GM12872 (cell line): ENCODE results near the gene JAGN1.
A peak's percentile ranks its signal among the peaks of the same experiment; 100 is the strongest.

Experiments used
- TF ChIP-seq, protein P1 (sequence below): IDR thresholded peaks from 3 replicates; pipeline ENCODE4 v1.5.1; 2011; ENCODE audit warnings: low read depth, mild to moderate bottlenecking, low read length, moderate library complexity; ENCODE audit not compliant: insufficient read depth

JAGN1 gene

DNA sequence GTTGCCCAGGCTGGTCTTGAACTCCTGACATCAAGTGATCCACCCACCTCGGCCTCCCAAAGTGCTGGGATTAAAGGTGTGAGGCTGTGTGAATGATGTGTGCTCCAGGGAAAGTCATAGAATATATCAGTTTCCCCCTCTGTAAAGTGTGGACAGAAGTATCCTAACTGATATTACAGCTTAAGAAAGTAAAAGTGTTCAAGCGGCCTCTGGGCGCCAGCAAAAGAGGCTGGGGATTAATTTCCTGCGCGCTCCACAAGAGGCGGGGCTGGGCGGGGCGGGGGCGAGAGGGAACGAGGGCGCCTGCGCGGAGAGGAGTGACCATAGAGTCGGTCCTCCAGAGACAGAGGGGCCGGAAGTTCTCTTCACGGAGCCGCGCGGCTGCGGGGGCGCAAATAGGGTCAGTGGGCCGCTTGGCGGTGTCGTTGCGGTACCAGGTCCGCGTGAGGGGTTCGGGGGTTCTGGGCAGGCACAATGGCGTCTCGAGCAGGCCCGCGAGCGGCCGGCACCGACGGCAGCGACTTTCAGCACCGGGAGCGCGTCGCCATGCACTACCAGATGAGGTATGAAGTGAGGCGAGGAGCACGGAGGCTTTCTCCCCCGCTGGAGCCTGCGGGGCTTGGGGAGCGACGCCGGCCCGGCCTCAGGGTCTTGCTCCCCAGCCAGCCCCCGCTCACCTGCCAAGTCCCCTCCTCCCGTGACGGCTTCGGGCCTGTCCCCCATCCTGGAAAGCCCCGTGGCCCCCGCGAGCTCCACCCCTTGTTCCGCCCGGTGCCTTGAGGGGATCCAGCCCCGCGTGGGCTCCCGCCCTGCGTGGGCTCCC lies at the start of gene JAGN1:
Gene JAGN1 (plus strand): TSS at position 362 of the 823 bp plus-strand sequence. CDS start 113 bp downstream, at position 475.
- TF ChIP-seq, protein P1, sequence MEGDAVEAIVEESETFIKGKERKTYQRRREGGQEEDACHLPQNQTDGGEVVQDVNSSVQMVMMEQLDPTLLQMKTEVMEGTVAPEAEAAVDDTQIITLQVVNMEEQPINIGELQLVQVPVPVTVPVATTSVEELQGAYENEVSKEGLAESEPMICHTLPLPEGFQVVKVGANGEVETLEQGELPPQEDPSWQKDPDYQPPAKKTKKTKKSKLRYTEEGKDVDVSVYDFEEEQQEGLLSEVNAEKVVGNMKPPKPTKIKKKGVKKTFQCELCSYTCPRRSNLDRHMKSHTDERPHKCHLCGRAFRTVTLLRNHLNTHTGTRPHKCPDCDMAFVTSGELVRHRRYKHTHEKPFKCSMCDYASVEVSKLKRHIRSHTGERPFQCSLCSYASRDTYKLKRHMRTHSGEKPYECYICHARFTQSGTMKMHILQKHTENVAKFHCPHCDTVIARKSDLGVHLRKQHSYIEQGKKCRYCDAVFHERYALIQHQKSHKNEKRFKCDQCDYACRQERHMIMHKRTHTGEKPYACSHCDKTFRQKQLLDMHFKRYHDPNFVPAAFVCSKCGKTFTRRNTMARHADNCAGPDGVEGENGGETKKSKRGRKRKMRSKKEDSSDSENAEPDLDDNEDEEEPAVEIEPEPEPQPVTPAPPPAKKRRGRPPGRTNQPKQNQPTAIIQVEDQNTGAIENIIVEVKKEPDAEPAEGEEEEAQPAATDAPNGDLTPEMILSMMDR: no peak

DNA sequence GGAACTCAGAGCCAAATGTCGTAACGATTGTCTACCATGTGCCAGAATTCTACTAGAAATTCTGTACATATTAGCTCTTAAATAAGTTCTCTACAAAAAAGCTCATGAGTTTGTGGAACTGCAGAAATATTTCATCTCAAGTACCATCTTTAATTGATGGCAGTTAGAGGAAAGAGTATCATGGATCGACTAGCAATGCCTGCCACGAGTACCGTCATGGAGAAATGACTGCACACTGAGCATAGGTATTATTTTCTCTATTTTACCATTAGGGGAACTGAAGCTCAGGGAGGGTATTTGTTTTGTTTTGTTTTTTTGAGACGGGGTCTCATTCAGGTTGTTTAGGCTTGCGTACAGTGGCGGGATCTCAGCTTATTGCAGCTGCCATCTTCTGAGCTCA lies 49.4 kb upstream of the JAGN1 start:
- TF ChIP-seq, protein P1: no peak

DNA sequence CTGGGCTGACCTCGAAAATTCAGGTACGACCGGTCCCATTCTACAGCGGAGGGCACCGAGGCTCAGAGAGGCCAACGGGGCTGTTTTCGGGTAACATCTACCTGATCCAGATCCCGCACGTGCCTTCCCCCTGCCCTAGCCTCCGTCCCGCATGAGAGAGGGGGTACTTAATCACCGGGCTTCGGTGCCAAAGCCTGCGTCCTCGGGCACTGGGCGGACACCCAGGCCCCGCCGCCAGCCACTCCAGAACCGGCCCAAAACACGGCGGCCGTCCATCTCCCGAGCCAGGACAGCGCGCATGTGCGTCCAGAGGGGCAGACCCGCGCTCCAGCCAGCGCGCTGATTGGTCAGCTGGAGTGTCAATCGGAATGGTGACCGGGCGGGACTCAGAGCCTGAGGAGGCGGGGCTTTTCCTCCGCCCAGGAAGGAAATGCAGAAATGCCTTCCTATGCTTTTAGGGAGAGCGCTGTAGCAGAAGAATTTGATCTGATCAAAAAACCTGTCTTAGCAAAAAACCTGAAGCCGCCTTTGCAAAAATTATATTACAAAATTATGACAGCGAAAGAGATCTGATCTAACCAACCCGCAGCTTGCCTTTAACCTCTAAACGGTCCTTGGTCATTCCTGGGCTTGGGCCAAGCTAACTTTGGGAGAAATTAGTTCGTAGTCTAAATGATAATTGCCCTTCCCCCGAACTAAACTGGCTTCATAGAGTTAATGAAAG lies 46.5 kb upstream of the JAGN1 start, which contains the start of gene RPUSD3:
Gene RPUSD3 (minus strand): TSS at position 294 of the 724 bp plus-strand sequence. CDS start 18 bp downstream, at position 276.
- TF ChIP-seq, protein P1: no peak

DNA sequence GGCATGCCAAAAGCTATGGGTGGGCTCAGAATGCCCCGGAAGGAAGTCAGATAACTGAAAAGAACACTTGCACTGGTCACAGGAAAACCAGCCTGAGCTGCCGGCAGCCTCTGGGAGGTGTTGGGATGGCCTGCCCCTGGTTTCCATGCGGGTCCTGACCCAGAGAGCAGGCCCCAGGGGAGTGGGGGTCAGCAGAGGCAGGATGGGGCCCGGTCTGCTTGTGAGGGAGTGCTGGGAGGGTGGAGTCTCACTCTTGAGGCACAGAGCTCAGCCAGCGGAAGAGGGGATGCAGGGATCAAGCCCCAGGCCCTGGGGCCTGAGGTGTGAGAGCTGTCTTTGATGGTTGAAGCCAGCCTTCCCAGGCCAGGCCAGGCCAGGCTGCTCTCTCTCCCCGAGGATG lies 44.2 kb upstream of the JAGN1 start:
- TF ChIP-seq, protein P1: no peak

DNA sequence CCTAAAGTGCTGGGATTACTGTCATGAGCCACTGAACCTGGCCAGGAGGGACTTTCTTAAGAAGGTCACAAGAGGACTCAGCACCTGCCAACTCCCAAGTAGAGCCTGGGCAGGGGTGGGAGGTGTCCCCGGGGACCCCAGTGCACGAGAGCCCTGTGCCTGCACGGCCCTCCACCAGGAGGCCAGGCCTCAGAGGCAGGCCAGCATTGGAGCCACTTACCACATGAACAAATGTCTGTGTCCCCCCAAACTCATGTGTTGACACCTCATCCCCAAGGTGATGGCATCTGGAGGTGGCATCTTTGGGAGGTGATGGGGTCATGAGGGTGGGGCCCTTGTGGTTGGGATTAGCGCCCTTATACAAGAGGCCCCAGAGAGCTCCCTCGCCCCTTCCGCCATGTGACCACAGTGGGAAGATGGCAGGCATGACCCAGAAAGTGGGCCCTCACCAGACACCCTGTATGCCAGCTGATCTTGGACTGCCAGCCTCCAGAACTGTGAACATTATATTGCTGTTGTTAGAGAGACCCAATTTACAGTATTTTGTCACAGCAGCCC lies 43.4 kb upstream of the JAGN1 start:
- TF ChIP-seq, protein P1: no peak; the same call in 2 of the 3 replicates

DNA sequence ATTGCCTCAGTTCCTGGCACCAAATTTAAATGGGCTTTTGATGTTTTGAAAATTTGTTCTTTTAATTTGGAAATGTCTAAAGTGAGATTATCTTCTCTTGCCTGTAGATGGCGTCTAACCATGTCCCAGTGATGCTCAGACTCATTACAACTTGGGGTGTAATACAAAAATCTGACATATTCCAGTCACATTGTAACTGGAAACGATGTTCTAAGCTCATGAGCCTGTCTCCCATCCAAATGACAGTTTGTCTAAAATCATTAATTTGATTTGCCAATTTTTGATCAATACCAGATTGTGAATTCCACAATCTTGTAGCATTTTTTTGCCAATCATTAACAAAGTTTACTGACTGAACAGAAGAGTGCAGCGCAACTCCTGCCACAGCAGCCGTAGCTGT lies 41.5 kb upstream of the JAGN1 start:
- TF ChIP-seq, protein P1: peak; percentile 41

DNA sequence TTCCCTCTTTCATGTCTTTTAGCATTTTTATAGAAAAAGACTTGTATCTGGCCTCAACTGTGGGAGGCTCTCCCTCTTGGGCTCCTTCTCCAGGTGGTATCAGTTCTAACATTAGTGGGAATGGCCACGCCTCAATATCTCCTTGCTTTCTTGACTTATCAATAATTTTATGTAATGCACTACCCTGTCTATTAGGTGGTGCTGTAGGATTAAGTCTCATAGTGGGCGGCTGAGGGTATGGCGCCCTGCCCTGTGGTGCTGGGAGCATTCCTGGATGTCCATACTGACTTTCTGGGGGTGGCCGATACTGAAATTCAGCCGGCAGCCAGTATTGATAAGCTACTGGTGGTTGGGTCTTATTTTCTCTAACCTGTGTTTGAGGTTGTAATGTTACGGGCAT lies 37.9 kb upstream of the JAGN1 start:
- TF ChIP-seq, protein P1: no peak
